MM.1S (cell line): ENCODE data around the gene BCHE.

Experiments
- DNase-seq: peaks from one replicate; pipeline ENCODE4 v3.0.0-alpha.2; 2015
- H2AFZ ChIP-seq: fragments of 300-600 bp; sonication (generic); 2 replicates; pipeline ENCODE4 v1.6.0; 2016; ENCODE audit warnings: antibody characterized with exemption, low read length
- H3F3A ChIP-seq: fragments of 300-600 bp; sonication (generic); 2 replicates; pipeline ENCODE4 v1.6.1; 2016; ENCODE audit warnings: mild to moderate bottlenecking, antibody characterized with exemption, low read length, moderate library complexity, mixed read lengths; ENCODE audit not compliant: insufficient read depth
- H3K27ac ChIP-seq: fragments of 300-600 bp; sonication (generic); 2 replicates; pipeline ENCODE4 v1.5.1; 2016; ENCODE audit warnings: mild to moderate bottlenecking, low read length
- H3K27me3 ChIP-seq: fragments of 300-600 bp; sonication (generic); replicated peaks from 2 replicates; pipeline ENCODE4 v1.6.0; 2016; ENCODE audit warnings: low read length; ENCODE audit not compliant: insufficient read depth
- H3K36me3 ChIP-seq: fragments of 300-600 bp; sonication (generic); replicated peaks from 2 replicates; pipeline ENCODE4 v1.6.1; 2016; ENCODE audit warnings: mild to moderate bottlenecking, low read length, mixed read lengths; ENCODE audit not compliant: insufficient read depth
- H3K4me1 ChIP-seq: fragments of 300-600 bp; sonication (generic); 2 replicates; pipeline ENCODE4 v1.6.1; 2016; ENCODE audit warnings: low read length, mixed read lengths
- H3K4me2 ChIP-seq: fragments of 300-600 bp; sonication (generic); 2 replicates; pipeline ENCODE4 v1.6.0; 2016; ENCODE audit warnings: low read depth, low read length
- H3K4me3 ChIP-seq: fragments of 300-600 bp; sonication (generic); 2 replicates; pipeline ENCODE4 v1.5.1; 2016; ENCODE audit warnings: low read length, mixed read lengths
- H3K79me2 ChIP-seq: fragments of 300-600 bp; sonication (generic); 2 replicates; pipeline ENCODE4 v1.6.1; 2016; ENCODE audit warnings: mixed run types, low read length, mixed read lengths
- H3K9ac ChIP-seq: fragments of 300-600 bp; sonication (generic); 2 replicates; pipeline ENCODE4 v1.6.1; 2016; ENCODE audit warnings: low read length, mixed read lengths
- H3K9me2 ChIP-seq: fragments of 300-600 bp; sonication (generic); replicated peaks from 2 replicates; pipeline ENCODE4 v1.6.1; 2016; ENCODE audit warnings: mild to moderate bottlenecking, low read length, mixed read lengths; ENCODE audit not compliant: insufficient read depth
- H3K9me3 ChIP-seq: fragments of 300-600 bp; sonication (generic); replicated peaks from 2 replicates; pipeline ENCODE4 v1.6.1; 2016; ENCODE audit warnings: mild to moderate bottlenecking, low read length, mixed read lengths; ENCODE audit not compliant: insufficient read depth
- H4K20me1 ChIP-seq: fragments of 300-600 bp; sonication (generic); 2 replicates; pipeline ENCODE4 v1.6.1; 2016; ENCODE audit warnings: mild to moderate bottlenecking, low read length, moderate library complexity, mixed read lengths; ENCODE audit not compliant: insufficient read depth
- EZH2 ChIP-seq: fragments of 300-600 bp; sonication (generic); optimal IDR thresholded peaks from 2 replicates; pipeline ENCODE3; 2017; ENCODE audit warnings: low read depth, mild to moderate bottlenecking, antibody characterized with exemption, low read length, mixed read lengths
- EZH2phosphoT487 ChIP-seq: fragments of 300-600 bp; sonication (generic); IDR thresholded peaks from 2 replicates; pipeline ENCODE4 v1.6.1; 2018; ENCODE audit warnings: antibody characterized with exemption, low read length
- TF ChIP-seq, protein P1 (sequence below): fragments of 300-600 bp; sonication (generic); IDR thresholded peaks from 2 replicates; pipeline ENCODE4 v1.5.1; 2016; ENCODE audit warnings: antibody characterized with exemption, low read length, mixed read lengths

Gene BCHE

DNA sequence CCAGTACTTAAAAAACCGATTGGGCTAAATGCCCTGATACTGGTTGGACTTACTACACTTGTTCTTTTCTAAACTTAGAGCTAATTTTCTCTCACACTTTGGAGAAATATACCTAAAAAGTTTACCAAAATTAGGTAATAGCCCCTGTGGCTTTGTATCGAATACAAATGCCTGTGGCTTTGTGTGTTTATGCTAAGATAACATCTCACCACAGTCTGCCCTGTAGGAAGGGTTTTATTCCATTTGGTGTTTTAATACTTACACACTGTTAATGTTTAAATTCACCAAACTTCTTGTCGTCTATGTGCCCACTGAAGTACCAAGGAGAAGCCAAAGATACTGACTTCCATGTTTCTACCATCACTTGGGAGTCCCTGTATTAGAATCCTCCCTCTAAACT is 66.4 kb downstream of the BCHE start:
- Histone ChIP-seq H3F3A (no peaks in the 10 kb centered on the region), H3K4me3 (no peak overlapping the region), H3K9me3 (no peaks in the 10 kb centered on the region), H3K36me3 (no peaks in the 10 kb centered on the region), H3K9me2 (no peaks in the 10 kb centered on the region), H3K27ac (no peak overlapping the region), H2AFZ (no peak overlapping the region), H3K79me2 (no peaks in the 10 kb centered on the region), H4K20me1 (no peaks in the 10 kb centered on the region), H3K4me2 (no peak overlapping the region), H3K27me3 (no peaks in the 10 kb centered on the region), H3K9ac (no peak overlapping the region), H3K4me1 (no peaks in the 10 kb centered on the region)
- DNase-seq: no peak
- TF ChIP-seq EZH2 (no peak), EZH2phosphoT487 (no peak)
- TF ChIP-seq, protein P1, sequence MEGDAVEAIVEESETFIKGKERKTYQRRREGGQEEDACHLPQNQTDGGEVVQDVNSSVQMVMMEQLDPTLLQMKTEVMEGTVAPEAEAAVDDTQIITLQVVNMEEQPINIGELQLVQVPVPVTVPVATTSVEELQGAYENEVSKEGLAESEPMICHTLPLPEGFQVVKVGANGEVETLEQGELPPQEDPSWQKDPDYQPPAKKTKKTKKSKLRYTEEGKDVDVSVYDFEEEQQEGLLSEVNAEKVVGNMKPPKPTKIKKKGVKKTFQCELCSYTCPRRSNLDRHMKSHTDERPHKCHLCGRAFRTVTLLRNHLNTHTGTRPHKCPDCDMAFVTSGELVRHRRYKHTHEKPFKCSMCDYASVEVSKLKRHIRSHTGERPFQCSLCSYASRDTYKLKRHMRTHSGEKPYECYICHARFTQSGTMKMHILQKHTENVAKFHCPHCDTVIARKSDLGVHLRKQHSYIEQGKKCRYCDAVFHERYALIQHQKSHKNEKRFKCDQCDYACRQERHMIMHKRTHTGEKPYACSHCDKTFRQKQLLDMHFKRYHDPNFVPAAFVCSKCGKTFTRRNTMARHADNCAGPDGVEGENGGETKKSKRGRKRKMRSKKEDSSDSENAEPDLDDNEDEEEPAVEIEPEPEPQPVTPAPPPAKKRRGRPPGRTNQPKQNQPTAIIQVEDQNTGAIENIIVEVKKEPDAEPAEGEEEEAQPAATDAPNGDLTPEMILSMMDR: no peak

DNA sequence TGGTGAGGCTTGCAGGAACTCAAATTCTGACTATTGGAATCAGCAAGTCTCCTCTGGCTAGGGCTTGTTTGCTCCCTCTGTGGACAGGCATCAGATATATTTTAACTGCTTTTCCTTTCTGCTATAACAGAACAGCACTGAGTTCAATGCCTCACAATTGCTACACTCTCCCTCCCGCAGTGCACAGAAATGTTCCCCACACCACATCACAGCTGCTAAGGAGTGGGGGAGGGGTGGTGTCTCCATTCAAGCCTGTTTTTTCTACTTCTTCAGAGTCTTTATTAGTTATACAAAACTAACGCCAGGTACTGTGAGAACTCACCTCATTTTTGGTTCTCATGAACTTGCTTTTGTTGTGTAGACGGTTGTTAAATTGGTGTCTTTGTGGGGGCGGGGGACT is 68.5 kb downstream of the BCHE start:
- no peak overlapping the region for H3K4me3 ChIP-seq
- H3K9me2 ChIP-seq: no peaks in the 10 kb centered on the region
- no peak overlapping the region for H3K27ac ChIP-seq
- no peak overlapping the region for H2AFZ ChIP-seq
- no peaks in the 10 kb centered on the region for H3K36me3 ChIP-seq
- DNase-seq: no peak
- no peaks in the 10 kb centered on the region for H3K79me2 ChIP-seq
- TF ChIP-seq, protein P1: no peak
- TF ChIP-seq EZH2: no peak
- no peaks in the 10 kb centered on the region for H3K27me3 ChIP-seq
- H3K4me1 ChIP-seq: no peaks in the 10 kb centered on the region
- no peak overlapping the region for H3K9ac ChIP-seq
- no peak overlapping the region for H3K4me2 ChIP-seq
- H4K20me1 ChIP-seq: no peaks in the 10 kb centered on the region
- no peaks in the 10 kb centered on the region for H3F3A ChIP-seq
- no peaks in the 10 kb centered on the region for H3K9me3 ChIP-seq

DNA sequence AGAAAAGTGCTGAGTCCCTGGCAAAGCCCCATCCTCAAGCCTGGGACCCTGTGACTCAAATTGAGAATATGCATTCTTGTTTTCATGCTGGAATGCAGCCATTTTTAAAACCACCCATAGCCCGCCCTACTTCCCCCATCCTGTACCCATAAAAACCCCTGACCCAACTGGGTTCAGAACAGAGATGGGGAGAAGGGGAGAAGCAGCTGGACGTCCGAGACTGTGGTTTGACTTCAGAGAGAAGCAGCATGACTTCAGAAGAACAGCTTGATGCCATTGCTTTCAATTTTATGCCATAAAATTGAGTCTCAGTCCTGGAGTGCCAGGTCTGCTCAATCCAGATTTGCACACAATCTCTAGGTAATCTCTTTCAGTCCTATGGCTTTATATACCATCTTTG is 78.2 kb downstream of the BCHE start:
- no peak overlapping the region for H3K27ac ChIP-seq
- H3F3A ChIP-seq: no peaks in the 10 kb centered on the region
- H3K27me3 ChIP-seq: no peaks in the 10 kb centered on the region
- TF ChIP-seq EZH2phosphoT487: no peak
- no peak for TF ChIP-seq EZH2
- TF ChIP-seq, protein P1: no peak
- no peak for DNase-seq
- H3K4me3 ChIP-seq: no peak overlapping the region
- no peaks in the 10 kb centered on the region for H3K9me2 ChIP-seq
- no peaks in the 10 kb centered on the region for H3K79me2 ChIP-seq
- no peak overlapping the region for H3K4me2 ChIP-seq
- no peak overlapping the region for H3K9ac ChIP-seq
- H3K4me1 ChIP-seq: no peaks in the 10 kb centered on the region
- no peaks in the 10 kb centered on the region for H4K20me1 ChIP-seq
- no peaks in the 10 kb centered on the region for H3K9me3 ChIP-seq
- H3K36me3 ChIP-seq: no peaks in the 10 kb centered on the region
- H2AFZ ChIP-seq: no peak overlapping the region
